Measurements from ENCODE around the gene RECK.

- TF ChIP-seq CTCF (IDR thresholded peaks at IDR 0.05 in 4 of 5, conservative IDR thresholded peaks at IDR 0.05 in 1 of 5), result no peak
- no peak for TF ChIP-seq POLR2A (IDR thresholded peaks at IDR 0.05)
Measured at GRCh38 chr9:36029765-36030528, 6.8 kb upstream of the RECK start.
